ENCODE measurements around the gene OSBPL5. TPM values are rescaled to one million over a fixed set of nuclear protein-coding genes. Genes with fewer than 3 reads are reported as not detected.
A peak's percentile ranks its signal among the peaks of the same experiment; 100 is the strongest.

The OSBPL5 gene
- total RNA-seq, 1 experiment from 2014 or later, result 16.1 TPM

DNA sequence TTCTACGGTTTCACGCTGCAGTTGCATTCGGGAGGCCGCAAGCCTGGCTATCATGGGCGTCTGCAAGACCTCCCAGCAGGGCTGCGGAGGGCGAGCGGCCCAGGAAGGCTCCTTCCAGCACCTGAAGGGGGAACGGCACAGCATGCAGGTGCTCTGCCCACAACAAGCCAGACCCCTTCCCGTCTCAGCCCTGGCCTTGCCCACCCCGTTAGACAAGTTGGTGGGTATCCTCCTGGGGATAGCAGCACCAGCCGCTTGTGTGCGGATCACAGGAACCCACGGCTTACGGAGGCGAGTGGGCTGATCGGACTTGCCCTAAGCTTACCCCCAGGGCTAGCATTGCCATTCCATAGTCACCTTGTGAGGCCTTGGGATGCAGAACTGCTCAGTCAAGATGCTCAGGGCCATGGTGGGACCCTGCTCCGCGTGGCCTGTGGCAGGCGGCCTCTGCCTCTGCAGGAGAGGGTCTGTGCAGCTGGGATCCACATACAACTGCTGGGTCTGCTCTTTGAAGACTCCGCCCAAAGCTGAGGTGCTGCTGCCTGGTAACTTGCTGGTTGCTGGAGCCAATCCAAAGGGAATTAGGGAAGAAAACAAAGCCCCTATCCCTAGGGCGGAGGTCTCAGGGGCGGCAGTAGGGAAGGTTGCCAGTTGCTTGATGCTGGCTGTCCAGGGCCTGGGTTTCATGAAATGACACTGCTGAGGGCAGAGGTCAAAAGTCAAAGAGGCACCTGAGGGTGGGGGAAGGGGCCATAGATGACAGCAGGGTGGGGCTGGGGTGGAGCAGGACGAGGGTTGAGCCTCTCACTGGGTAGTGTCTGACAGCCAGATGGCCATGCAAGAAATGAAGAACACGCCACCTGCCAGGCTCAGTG lies 1.4 kb upstream of the OSBPL5 start:
- H4K5ac ChIP-seq (ENCODE audit: insufficient read length, low read depth, low read length), result no peak overlapping the region
- H4K91ac ChIP-seq (ENCODE audit: insufficient read length, low read depth, low read length), result no peak overlapping the region
- H3K9me3 ChIP-seq (ENCODE audit: control insufficient read depth, low read depth, low read length), result no peaks in the 10 kb centered on the region
- no peak overlapping the region for H3K9ac ChIP-seq (ENCODE audit: extremely low read depth, insufficient read length, low read length)
- no peak overlapping the region for H3K14ac ChIP-seq (ENCODE audit: insufficient read depth, low read length)
- H4K8ac ChIP-seq (replicated peaks; ENCODE audit: insufficient read length, low read depth, low read length), result no peak overlapping the region
- no peak overlapping the region for H2BK120ac ChIP-seq (ENCODE audit: low read depth, low read length, poor library complexity, severe bottlenecking)
- H3K23me2 ChIP-seq (ENCODE audit: insufficient read length, low read depth, low read length, poor library complexity, severe bottlenecking), result peaks cover 7% of the 10 kb centered on the region
- H2BK15ac ChIP-seq (ENCODE audit: low read depth, low read length), result no peak overlapping the region
- WGBS (ENCODE audit: extremely low coverage, insufficient read length, low lambda C conversion rate), result no CpG with 5 or more reads among the region's 25 CpGs
- H2AFZ ChIP-seq (ENCODE audit: low read length), result no peak overlapping the region
- no peak overlapping the region for H2BK5ac ChIP-seq (ENCODE audit: insufficient read length, low read length)
- no peak for DNase-seq
- no peak for TF ChIP-seq CTCF (conservative IDR thresholded peaks at IDR 0.05)
- no peaks in the 10 kb centered on the region; the same call in 1 of the 2 replicates for H3K4me1 ChIP-seq (ENCODE audit: insufficient read depth, low read length)
- Mint-ChIP-seq H3K27me3 (ENCODE audit: low read depth) (peaks cover 73% of the 10 kb centered on the region), H3K27ac (no peak overlapping the region; a peak in 2 of 7 replicates), H3K4me3 (peak overlapping the region in 1 of 2 experiments; percentile 82; a peak in 1 of 5 replicates), H3K4me1 (peaks cover 25 to 41% of the 10 kb centered on the region in 2 experiments), H3K36me3 (ENCODE audit: insufficient read depth in 1 of 3, low read depth in 3 of 3) (no peaks in the 10 kb centered on the region; a peak in 1 of 7 replicates), H3K9me3 (no peaks in the 10 kb centered on the region)
- H3K27me3 ChIP-seq (ENCODE audit: insufficient read depth, low read length), result peaks cover 6% of the 10 kb centered on the region; the same call in 1 of the 2 replicates
- H2BK20ac ChIP-seq (ENCODE audit: low read depth, low read length, poor library complexity, severe bottlenecking), result no peak overlapping the region
- no peak overlapping the region for H3K4me2 ChIP-seq (ENCODE audit: insufficient read depth, insufficient read length, low read length)
- H3K18ac ChIP-seq (ENCODE audit: insufficient read length, low read depth, low read length), result no peak overlapping the region
- no peak overlapping the region for H3T11ph ChIP-seq (ENCODE audit: low read length)
- no peak overlapping the region for H3K56ac ChIP-seq (ENCODE audit: insufficient read length, low read depth, low read length)
- H3K27ac ChIP-seq (ENCODE audit: insufficient read length, low read depth, low read length), result no peak overlapping the region
- H3K4ac ChIP-seq (ENCODE audit: low read depth, low read length), result no peak overlapping the region
- no peak overlapping the region for H2BK12ac ChIP-seq (ENCODE audit: insufficient read length, low read depth, low read length)
- H3K79me2 ChIP-seq (ENCODE audit: insufficient read depth, low read length), result no peaks in the 10 kb centered on the region
- no peak overlapping the region for H3K23ac ChIP-seq (ENCODE audit: insufficient read length, low read depth, low read length)
- H2AK5ac ChIP-seq (ENCODE audit: insufficient read length, low read length), result no peak overlapping the region
- no peaks in the 10 kb centered on the region for H4K20me1 ChIP-seq (ENCODE audit: control insufficient read depth, insufficient read depth, insufficient read length)
- H3K79me1 ChIP-seq (ENCODE audit: insufficient read depth, low read depth, low read length, poor library complexity, severe bottlenecking), result no peaks in the 10 kb centered on the region
